HG02642 (cell line): ENCODE data around the gene CHST12.

Source experiments
- ATAC-seq: cut with Tn5 transposase; IDR thresholded peaks from one replicate; pipeline ENCODE4 v1.9.1; 2021; ENCODE audit warnings: mild to moderate bottlenecking; ENCODE audit not compliant: unreplicated experiment, poor library complexity

CHST12 gene

GRCh38 chr7:2433713-2434550 lies 30.5 kb downstream of the CHST12 start:
- no peak for ATAC-seq

DNA sequence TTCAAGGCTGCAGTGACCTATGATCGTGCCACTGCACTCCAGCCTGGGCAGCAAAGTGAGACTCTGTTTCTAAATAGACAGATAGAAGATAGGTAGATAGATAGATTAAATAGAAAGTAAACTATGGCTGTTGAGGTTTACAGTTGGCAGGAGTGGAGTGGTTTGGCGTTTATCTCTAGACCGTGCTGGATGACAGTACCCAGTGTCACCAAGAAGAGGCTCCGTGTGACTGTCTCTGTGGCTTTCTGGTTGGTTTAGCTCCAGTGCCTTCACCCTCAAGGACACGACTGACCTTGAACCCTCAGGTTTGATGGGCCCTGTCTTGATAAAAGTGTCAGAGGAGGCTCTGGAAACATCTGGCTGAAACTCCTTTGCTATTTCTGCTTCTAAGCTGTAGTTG lies 31.7 kb downstream of the CHST12 start:
- no peak for ATAC-seq

GRCh38 chr7:2436341-2437104 lies 33.1 kb downstream of the CHST12 start:
- no peak for ATAC-seq

DNA sequence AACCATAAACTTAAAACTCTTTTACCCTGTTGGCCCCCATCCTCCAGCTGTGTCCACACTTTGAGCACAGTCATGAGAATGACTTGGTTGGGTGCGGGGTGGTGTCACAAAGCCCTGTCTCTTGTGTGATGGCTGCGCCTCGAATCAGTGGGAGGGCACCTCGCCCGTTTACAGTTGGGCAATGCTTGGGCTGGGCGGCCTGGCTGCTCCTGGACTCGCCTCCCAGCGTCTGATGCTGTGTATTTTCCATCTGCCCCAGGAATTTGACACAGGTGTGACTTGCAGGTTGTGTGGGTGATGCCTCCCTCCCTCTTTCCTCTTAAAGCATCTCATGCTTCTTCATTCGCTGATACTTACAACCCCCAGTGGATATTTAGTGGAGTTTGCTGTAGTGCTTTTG lies 33.7 kb downstream of the CHST12 start:
- no peak for ATAC-seq

DNA sequence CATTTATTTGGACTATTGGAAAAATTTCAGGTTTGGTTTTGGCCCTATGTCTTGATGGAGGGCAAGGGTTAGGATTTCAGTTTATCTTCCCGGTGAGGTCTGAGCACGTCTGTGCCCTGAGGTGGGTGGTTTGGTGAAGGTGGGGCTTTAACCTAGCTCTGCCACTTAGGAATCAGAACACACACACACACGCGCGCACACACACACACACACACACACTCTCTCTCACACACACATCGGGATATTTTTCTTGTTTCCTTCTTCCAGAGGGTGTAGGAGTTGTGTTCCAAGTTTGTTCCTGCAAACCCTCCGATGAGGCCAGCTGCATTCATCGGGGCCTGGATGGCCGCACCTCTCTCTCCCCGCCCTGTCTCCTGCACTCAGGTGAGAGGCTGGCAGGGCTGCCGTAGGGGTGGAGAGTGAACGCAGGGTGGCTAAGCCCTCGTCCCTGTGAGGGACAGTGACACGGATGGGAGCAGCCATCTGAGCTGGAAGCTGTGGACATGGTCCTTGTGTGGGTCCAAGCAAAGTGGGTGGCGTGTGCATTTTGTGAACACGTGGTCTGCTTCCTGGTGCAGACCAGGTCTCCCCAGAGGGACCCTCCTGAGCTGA lies 34.2 kb downstream of the CHST12 start:
- ATAC-seq, result no peak

DNA sequence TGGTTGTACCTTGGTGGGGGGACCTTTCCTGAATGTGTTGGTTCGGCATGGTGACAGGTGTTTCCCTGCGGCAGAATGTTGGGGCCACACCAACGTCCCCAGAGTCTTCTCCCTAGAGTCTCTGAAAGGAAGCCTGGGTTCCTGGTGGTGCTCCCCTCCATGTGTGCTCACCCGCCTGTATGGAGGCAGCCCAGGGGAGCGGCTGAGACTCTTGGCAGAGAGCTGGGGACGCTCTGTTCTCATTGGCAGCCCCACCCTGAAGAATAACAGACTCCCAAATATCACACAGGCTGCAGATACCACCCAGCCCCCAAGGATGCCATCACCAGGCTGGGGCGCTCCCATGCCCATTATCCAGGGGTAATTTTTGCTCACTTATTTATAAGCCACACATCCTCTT lies 34.8 kb downstream of the CHST12 start:
- no peak for ATAC-seq

DNA sequence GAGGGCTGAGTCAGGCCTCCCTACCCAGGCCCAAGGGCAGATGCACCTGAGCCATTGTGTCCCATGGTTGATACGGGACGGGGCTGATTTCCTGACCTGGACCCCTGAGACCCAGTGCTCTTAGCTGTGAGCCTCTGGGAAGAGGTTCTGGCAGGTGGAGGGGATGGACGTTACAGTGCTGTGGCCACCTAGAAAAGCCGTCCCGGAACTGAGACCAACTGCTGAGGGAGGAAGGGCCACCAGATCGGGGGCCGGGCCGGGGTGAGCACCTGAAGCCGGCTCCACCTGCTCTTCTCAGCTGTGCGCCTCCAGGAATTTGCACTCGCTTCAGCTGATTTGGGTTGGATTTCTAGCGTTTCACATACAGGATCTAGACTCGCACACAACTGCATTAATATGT lies 35.4 kb downstream of the CHST12 start:
- ATAC-seq, result no peak

- no peak for ATAC-seq
Measured at GRCh38 chr7:2440608-2441245, 37.3 kb downstream of the CHST12 start.

- ATAC-seq, result no peak
Measured at GRCh38 chr7:2441430-2442058, 38.1 kb downstream of the CHST12 start.

GRCh38 chr7:2443491-2443890 lies 40.1 kb downstream of the CHST12 start:
- ATAC-seq, result no peak

DNA sequence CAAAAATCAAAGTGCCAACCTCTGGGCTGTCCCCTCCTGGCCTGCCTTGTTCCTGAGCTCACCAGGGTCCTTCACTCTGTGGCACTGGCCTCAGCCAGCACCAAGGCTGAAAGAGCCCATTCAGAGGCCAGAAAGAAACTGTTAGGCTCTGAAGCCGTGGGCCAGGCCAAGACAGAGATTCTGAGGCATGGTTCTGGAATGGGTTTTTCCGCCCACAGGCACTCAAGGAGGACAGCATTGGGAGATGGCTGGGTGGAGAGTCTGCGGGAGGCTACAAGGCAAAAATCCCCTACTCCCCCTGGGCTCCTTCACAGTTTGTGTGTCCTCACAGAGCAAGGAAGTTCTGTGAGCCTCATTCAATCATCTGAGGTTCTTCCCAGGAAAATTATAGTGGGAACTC lies 41.1 kb downstream of the CHST12 start:
- ATAC-seq, result no peak

- no peak for ATAC-seq
Measured at GRCh38 chr7:2445047-2445446, 41.6 kb downstream of the CHST12 start.

GRCh38 chr7:2445898-2446555 lies 42.6 kb downstream of the CHST12 start:
- no peak for ATAC-seq

DNA sequence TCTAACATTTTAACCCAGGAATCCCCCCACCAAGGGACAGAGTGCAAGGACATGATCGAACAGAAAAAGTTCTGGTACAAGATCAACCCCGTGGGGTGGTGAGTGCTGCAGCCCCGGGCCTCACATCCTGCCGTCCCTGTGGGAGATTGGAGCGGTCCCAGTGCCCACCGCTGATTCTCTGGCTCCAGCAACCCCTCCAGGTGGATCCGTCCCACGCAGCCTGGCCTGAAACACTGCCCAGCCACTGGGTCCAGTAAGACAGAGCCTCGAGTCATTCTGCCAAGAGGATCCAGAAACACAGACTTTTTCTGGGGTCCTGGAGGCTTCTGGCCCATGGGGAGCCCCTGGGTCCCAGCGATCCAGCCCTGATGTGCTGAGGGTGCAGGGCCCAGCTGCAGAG lies 43.3 kb downstream of the CHST12 start:
- ATAC-seq, result no peak

GRCh38 chr7:2450198-2451107 lies 47.0 kb downstream of the CHST12 start:
- no peak for ATAC-seq

GRCh38 chr7:2451171-2452073 lies 48.0 kb downstream of the CHST12 start:
- ATAC-seq, result peak; percentile 82

- ATAC-seq, result no peak
Measured at GRCh38 chr7:2452074-2452507, 48.7 kb downstream of the CHST12 start.
